GM06990 (cell line): ENCODE measurements around the gene MAP3K5.

Source experiments
- DNase-seq: peaks from one replicate; pipeline ENCODE4 v3.0.0-alpha.2; 2011; ENCODE audit not compliant: insufficient read length; ENCODE audit errors: extremely low read depth
- H3K27me3 ChIP-seq: replicated peaks from 2 replicates; pipeline ENCODE4 v1.6.0; 2011; ENCODE audit warnings: low read length; ENCODE audit not compliant: control insufficient read depth, insufficient read depth
- H3K36me3 ChIP-seq: 2 replicates; pipeline ENCODE4 v1.5.1; 2011; ENCODE audit warnings: low read length; ENCODE audit not compliant: control insufficient read depth, insufficient read depth
- H3K4me3 ChIP-seq: replicated peaks from 2 replicates; pipeline ENCODE4 v1.5.1; 2011; ENCODE audit warnings: low read depth, mild to moderate bottlenecking, control low read depth, low read length
- CTCF ChIP-seq: IDR thresholded peaks from 2 replicates; pipeline ENCODE4 v1.5.1; 2011; ENCODE audit warnings: low read length, control low read depth, mild to moderate bottlenecking, inconsistent platforms; ENCODE audit not compliant: insufficient read depth, poor library complexity, severe bottlenecking

MAP3K5 gene

GRCh38 chr6:136792410-136793262, at the start of gene MAP3K5:
Gene MAP3K5, minus strand, starts transcription at chr6:136792477. Its CDS starts 320 bp downstream, at chr6:136792157.
- no peaks in the 10 kb centered on the region for H3K27me3 ChIP-seq
- peak; percentile 94 for DNase-seq
- peak; percentile 98 for TF ChIP-seq CTCF
- H3K4me3 ChIP-seq = peak within 1 kb of the TSS; percentile 92
- no peaks in the 10 kb centered on the region for H3K36me3 ChIP-seq

- no peak for DNase-seq
- TF ChIP-seq CTCF = no peak
- Histone ChIP-seq H3K27me3 (no peaks in the 10 kb centered on the region), H3K36me3 (peaks cover 2% of the 10 kb centered on the region; the same call in 1 of the 2 replicates), H3K4me3 (no peak overlapping the region)
These were observed 48.2 kb upstream of the MAP3K5 start for GRCh38 chr6:136840276-136841001.

GRCh38 chr6:136831873-136832562, 39.7 kb upstream of the MAP3K5 start:
- TF ChIP-seq CTCF = no peak
- no peaks in the 10 kb centered on the region for H3K27me3 ChIP-seq
- peaks cover 6% of the 10 kb centered on the region for H3K36me3 ChIP-seq
- no peak for DNase-seq
- no peak overlapping the region for H3K4me3 ChIP-seq

GRCh38 chr6:136826216-136826615, 33.9 kb upstream of the MAP3K5 start:
- DNase-seq = no peak
- no peaks in the 10 kb centered on the region for H3K27me3 ChIP-seq
- peaks cover 4% of the 10 kb centered on the region for H3K36me3 ChIP-seq
- TF ChIP-seq CTCF = no peak
- no peak overlapping the region for H3K4me3 ChIP-seq

GRCh38 chr6:136823128-136823660, 30.9 kb upstream of the MAP3K5 start:
- Histone ChIP-seq H3K4me3 (peak overlapping the region; percentile 81), H3K36me3 (no peaks in the 10 kb centered on the region), H3K27me3 (no peaks in the 10 kb centered on the region)
- DNase-seq = no peak
- TF ChIP-seq CTCF = no peak
